Measurements from ENCODE around the gene STN1.
"Not testable (repeated sequence)": the region's sequence is repeated elsewhere in the genome, so short reads cannot be mapped to it uniquely, and the experiment has no call there.

- TF ChIP-seq EZH2phosphoT487 (IDR thresholded peaks at IDR 0.05; ENCODE audit: insufficient read depth, low read depth); EZH2 (IDR thresholded peaks at IDR 0.05; ENCODE audit: insufficient read depth, poor library complexity, severe bottlenecking): not testable (repeated sequence)
These were observed 72.6 kb downstream of the STN1 start for GRCh38 chr10:103845346-103845745.

Data from GM23248 (cell line).